SIG-M5 (cell line): ENCODE data around the gene TXLNA.
A peak's percentile ranks its signal among the peaks of the same experiment; 100 is the strongest.
"Not testable (repeated sequence)": the region's sequence is repeated elsewhere in the genome, so short reads cannot be mapped to it uniquely, and the experiment has no call there.

Source experiments
- DNase-seq: peaks from one replicate; lab custom pipeline; 2025; lab: John Stamatoyannopoulos, UW

Gene TXLNA

DNA sequence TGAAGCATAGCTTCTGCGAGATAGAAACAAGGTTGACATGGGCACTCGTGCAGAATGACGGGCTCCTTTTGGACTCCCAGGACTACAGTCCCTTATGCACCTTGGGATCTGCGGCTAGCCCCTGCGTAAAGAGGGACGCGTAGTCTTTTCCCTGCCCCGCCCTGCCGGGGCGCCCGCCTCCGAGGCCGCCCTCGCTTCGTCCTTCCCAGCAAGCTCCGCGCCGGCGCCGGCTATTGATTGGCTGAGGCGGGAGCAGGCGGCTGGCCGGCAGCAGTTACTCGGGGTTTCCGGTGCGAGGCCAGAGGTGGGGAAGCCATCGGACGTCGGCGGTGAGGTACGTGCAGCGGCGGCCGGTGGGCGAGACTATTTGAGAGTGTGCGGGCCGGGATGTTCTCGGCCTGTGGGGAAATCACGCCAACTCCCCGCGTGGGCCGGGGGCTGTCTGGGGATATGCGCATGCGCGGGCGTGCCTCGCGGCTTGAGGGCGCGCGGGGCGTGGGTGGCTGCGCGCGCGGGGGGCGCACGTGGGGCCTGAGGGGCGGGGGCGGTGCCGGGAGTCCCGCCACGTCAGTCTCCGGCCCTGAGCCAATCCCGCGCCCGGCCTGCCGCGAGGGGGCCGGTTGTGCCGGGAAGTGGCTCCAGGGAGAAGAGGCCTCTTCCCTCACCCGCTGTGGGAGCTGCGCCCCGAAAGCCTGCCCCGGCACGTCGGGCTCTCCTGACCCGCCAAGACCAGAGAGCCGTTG, at the start of gene TXLNA:
TXLNA (plus strand) TSS at position 233 of the 743 bp plus-strand sequence. CDS start 671 bp downstream, outside the sequence.
- DNase-seq, result no peak

DNA sequence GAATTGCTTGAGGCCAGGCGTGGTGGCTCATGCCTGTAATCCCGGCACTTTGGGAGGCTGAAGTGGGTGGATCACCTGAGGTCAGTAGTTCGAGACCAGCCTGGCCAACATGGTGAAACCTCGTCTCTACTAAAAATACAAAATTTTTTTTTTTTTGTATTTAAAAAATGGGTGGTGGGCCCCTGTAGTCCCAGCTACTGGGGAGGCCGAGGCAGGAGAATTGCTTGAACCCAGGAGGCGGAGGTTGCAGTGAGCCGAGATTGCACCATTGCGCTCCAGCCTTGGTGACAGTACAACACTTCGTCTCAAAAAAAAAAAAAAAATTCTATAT, 45.6 kb upstream of the TXLNA start:
- not testable (repeated sequence) for DNase-seq

DNA sequence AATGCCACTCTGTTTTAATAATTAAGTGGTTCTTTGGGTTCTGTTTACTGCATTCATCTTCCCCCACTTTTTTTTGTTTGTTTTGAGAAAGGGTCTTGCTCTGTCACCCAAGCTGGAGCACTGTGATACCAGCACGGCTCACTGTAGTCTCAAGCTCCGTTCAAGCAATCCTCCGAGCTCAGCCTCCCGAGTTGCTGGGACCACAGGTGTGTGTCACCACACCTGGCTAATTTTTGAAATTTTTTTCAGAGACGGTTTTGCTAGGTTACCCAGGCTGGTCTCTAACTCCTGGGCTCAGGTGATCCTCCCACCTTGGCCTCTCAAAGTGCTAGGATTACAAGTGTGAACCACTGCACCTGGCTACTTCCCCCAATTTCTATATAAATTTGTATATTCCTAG, 42.4 kb upstream of the TXLNA start:
- no peak for DNase-seq

DNA sequence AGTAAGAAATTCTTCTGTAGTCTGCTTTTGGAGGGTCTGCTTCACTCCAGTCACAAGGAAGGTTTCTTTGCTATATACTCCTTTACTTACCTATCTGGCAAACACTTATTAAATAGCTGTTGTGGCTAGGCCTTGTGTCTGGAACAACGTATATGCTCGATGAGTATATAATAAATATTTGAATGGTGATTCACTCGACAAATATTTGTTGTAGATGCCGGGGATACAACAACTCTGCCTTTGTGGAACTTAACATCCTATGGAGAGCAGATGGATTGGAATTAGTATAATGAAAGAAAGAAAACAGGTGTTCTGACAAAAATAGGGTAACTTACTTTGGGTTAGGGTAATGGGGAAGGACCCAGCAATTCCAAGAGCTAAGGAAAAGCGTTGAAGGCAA, 40.5 kb upstream of the TXLNA start:
- no peak for DNase-seq

DNA sequence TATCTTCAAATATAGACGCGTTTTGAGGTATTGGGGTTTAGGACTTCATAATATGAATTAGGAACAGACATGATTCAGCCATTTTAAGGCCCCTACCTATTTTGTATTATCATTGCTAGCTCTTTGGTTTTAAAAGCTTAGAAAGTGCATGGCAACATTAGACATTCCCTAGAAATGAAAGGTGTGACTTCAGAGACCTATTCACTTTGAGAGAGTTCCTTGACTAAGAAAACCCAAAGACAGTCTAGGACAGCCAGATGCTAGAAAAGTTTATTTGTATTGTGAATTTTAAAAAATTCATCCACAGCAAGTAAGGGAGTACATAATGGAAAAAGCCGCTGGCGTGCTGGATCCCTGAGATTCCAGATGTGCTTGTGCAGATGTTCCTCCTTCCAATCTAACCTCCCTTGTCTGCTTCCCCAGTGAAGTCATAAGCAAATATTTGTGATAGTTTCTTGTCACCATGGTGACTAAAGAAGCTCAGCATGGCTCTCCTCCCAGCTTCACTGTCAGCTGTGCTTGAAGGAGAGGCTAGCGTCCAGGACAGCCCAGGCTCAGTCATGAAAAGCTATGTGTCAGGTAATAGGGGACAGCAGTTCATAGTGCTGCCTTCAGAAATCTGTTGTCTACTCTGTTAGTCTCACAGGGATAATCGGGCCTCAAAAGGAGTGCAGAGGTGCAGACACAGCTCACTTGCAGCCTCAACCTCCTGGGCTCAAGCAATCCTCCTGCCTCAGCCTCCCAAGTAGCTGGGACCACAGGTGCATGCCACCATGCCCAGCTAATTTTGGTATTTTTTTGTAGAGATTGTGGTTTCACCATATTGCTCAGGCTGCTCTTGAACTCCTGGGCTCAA, 36.8 kb upstream of the TXLNA start:
- DNase-seq, result no peak

DNA sequence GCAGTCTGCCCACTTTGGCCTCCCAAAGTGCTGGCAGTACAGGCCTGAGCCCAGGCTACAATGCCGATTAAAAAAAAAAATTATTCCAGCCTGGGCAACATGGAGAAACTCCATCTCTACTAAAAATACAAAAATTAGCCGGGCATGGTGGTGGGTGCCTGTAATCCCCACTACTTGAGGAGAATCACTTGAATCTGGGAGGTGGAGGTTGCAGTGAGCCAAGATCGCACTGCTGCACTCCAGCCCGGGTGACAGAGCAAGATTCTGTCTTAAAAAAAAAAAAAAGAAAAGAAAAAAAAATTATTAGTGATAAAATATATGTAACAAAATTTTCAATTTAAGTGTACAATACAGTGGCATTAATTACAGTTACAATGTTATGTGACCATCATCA, 36.2 kb upstream of the TXLNA start:
- not testable (repeated sequence) for DNase-seq

DNA sequence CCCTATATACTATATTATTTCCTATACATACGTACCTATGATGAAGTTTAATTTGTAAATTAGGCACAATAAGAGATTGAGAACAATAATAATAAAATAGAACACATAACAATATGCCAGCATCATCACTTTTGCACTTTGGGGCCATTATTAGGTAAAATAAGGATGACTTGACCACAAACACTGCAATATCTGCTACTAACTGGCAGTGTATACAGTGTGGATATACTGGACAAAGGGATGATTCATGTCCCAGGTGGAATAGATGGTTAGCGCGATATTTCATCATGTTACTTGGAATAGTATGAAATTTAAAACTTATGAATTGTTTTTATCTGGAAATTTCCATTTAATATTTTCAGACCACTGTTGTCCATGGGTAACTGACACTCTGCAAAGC, 35.4 kb upstream of the TXLNA start:
- no peak for DNase-seq

DNA sequence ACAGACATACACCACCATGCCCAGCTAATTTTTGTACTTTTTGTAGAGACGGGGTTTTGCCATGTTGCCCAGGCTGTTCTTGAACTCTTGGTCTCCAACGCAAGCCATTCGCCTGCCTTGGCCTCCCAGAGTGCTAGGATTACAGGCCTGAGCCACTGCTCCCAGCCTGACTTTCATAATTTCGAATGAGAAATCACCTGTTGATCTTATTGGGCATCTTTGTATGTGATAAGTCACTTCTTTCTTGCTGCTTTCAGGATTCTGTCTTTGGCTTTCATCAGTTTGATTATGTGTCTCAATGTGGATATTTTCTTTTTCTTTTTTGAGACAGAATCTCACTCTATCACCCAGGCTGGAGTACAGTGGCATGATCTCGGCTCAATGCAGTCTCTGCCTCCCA, 31.7 kb upstream of the TXLNA start:
- not testable (repeated sequence) for DNase-seq

DNA sequence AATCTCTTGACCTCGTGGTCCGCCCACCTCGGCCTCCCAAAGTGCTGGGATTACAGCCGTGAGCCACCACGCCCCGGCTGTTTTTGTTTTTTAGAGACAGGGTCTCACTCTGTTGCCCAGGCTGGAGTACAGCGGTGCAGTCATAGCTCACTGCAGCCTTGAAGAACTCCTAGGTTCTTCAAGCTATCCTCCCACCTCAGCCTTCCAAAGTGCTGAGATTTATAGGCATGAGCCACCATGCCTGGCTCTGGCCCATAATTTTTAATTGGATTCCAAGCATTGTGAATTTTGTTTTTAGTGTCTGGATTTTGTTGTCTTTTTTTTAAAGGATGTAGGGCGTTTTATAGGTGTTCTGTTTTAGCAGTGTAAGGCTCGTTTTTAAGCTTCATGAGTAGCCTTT, 28.6 kb upstream of the TXLNA start:
- no peak for DNase-seq

DNA sequence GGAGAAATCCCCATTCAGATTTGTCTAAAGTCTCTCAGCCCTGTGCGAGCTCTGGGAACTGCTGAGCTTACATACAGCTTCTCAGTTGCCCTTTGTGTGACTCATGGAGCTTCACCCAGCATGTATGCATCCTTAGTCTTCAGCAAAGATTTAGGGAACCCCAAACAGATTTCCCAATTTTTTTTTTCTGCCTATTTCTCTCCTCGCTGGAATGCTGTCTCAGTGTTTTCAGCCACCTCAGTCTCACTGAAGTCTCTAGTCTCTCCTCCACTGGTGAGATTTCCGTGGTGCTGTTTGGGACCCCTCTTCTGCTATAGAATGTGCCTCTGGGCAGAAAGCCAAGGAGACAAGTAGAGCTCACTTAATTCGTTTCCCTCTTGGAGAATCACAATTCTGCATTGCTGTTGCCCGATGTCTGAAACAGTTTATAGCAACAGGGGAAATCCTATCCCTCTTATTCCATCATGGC, 28.1 kb upstream of the TXLNA start:
- no peak for DNase-seq

DNA sequence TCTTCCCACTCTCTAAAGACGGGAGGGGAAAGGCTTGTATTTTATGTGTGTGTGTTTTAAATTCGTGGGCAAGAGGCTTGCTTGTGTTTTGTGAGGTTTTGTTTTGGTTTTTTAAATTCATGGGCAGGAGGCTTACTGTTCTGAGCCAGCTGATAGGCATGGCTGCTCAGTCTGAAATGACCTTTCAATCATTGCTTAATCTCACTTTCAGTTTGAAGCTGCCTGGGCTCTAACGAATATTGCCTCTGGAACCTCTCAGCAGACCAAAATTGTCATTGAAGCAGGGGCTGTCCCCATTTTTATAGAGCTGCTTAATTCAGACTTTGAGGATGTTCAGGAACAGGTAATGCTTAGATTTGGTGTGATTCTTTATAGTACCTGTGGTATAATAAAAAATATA, 20.3 kb upstream of the TXLNA start:
- no peak for DNase-seq

DNA sequence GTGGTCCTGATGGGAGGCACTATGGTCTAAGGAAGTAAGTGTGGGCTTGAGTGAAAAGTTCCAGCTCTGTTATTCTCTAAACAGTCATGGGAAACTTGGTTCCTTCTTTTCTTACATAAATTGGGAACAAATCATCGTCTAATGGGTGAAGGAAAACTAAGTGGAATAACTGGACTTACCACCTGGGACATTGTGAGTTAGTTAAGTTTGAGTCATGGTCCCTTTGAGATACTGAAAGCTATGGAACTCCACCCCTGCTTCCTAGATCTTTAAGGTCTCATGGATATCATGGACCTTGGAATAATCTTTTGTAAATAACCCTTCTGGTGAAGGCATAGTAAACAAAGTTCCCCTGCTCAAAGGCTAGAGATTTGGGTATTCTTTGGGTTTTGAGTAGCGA, 16.1 kb upstream of the TXLNA start:
- no peak for DNase-seq

DNA sequence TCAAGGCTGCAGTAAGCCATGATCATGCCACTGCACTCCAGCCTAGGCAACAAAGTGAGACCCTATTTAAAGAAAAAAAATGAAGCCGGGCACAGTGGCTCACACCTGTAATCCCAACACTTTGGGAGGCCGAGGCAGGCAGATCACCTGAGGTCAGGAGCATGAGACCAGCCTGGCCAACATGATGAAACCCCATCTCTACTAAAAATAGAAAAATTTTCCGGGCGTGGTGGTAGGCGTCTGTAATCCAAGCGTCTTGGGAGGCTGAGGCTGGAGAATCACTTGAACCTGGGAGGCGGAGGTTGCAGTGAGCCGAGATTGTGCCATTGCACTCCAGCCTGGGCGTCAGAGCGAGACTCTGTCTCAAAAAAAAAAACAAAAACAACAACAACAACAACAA, 13.8 kb upstream of the TXLNA start:
- not testable (repeated sequence) for DNase-seq

DNA sequence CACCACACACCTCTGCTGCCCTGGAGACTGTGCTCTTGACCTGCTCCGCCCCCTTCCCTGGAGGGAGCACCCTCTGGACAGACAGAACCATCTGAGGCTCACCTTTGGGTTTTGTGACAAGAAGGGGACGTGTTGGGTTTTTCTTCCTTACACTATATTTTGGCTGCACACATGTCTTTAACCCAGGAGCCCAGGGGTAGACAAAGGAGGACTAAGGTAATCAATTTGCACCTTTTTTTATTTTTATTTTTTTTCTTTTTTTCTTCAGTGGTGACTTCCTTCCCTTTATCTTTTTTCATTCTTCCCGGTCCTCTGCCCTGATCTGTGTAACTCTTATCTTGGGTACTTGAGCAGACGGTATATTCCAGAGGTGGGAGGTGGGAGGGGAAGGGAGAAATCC, 8.5 kb upstream of the TXLNA start:
- DNase-seq, result no peak

DNA sequence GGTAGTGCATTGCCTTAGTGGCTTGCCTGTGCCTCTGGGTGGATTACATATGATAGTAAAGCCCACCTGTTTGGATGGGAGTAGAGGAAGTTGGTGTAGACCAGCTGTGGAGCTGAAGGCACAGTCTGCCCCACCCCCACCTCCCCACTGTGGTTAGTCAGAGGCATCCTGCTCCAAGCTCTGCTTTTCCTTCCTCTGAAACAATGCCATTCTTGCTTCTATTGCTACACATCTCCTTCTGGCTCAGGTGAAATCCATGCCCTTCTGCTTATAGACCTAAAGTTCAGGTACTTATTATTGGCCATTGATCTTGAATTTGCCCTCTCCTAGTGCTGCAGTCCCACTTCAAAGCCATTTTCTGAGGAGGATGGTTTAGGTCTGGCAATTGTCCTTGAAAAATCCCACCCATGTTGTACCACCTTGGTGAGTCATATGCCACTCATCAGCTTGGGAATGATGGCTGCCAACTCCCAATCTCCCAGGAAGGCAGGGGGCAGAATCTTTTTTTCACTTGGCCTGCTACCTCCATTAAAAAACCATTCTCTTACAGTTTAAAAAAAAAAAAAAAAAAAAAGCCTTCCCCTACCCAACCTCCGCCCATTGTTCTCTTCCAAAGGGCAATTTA, 6.7 kb upstream of the TXLNA start:
- DNase-seq, result no peak

DNA sequence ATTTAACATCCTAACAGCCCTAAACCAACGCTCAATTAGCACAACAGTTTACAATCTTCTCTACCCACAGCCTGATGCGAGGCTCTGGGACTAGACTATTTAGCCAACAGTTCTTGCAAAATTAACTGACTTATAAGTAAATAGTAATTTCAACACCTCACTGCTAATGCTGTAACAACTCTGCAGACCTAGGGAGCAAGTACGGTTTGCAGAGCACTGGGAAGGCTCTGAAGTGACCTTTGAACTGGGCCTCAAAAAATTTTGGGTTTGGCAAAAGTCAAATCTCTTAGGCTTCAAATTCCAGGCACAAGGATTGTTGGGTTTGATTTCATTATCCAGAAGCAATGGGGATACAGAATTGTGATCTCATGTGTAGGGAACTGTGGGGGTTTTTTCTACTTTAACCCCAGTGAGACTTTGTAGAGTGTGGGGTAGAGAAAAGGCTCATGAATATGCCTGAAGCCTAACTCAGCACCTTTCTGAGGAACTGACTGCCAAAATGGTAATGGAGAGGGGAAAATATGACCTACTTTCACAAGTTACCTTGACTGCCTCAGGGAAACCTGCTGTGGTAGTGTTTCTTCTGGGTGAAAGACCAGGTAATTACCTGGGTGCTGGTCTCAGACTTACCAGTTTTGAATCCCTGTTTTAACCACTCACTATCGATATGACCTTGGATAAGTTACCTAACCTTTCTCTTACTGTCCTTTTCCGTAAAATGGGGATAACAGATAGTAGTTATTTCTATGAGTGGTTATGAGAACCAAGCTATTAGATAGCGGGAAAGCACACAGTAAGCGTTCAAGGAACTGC, 889 bp upstream of the TXLNA start:
- peak; percentile 22 for DNase-seq

DNA sequence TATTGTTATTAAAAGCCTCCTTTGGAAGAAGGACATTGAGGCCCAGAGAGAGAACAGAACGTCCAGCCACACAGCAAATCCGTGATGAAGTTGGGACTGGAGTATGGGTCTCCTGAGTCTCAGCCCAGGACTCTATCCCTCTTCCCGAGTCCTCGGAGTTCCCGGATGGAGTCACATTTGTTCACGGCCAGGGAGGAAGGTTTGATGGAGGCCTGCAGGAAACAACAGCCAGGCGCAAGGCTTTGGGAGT, 357 bp upstream of the TXLNA start:
- DNase-seq, result no peak

DNA sequence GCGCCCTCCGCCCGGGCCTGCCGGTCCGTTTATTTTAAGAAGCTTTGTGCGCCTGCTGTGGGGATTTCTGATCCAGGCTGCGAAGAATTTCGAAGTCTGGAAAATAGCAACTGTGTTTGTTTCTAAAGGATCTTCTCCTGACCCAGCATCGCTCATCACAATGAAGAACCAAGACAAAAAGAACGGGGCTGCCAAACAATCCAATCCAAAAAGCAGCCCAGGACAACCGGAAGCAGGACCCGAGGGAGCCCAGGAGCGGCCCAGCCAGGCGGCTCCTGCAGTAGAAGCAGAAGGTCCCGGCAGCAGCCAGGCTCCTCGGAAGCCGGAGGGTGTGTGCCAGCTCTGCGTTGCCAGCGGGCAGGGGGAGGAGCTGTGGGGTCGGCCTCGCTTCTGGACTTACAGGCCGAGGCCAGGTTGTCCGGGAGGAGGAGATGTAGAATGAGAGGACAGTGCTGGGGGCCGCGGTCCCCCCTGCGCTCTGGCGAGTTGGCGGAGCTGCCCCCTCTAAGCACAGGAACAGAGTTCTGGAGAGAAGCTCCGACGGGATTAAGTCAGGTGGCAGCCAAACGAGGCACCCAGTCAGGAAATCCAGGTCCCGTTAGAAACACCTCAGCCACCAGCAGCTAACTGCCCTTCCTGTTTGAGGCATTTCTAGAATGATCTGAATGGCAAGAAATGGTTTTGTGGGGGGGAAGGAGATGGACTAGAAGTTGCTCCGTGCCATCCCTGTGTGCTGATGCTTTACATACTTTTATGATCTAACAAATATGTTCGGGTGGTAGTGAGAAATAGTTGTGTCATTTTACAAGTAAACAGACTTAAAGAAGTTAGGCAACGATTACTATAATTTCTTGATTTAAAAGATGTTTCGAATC, 948 bp downstream of the TXLNA start:
- no peak for DNase-seq

DNA sequence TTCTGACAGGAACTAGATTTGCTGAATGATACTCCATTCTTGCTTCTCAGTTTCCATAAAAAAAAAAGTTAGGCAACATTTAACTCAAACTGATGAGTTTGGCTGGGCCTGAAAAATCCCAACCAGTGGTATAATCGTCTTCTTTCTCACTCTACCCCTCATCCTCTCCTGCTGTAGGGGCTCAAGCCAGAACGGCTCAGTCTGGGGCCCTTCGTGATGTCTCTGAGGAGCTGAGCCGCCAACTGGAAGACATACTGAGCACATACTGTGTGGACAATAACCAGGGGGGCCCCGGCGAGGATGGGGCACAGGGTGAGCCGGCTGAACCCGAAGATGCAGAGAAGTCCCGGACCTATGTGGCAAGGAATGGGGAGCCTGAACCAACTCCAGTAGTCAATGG, 1.6 kb downstream of the TXLNA start:
- DNase-seq, result no peak

DNA sequence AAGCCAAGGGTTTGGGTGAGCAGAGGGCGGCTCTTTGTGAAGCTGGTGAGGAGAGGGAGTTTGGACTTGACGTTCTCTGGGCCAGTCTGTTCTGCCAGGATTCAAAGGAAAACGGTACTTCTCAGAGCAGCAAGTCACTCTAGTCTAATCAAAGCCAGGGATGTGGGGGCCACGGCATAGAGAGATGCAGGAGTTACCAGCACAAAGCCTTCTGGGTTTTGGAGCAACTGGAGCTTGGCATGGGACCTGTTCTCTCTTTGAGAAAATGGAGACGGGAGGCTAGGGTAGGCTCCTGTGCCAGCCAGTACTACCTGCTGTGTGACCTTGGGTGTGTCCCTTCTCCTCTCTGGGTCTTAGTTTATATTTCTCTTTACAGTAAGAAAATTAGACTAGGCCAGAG, 2.1 kb downstream of the TXLNA start:
- DNase-seq, result no peak

DNA sequence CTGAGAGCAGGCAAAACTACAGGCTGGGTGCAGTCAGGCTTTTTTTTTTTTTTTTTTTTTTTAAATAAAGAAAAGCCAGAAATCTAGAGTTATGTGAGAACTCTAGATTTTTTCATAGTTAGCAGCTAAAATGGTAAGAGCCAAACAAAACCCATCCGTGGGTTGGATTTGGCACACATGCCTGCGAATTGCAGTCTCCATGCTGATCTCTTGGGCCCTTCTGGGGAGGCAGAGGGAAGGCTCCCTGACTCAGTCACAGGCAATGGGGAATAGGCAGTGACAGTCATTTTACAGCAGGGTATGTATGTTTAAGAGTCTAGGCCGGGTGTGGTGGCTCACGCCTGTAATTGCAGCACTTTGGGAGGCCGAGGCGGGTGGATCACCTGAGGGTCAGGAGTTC, 2.6 kb downstream of the TXLNA start:
- no peak for DNase-seq
